ENCODE measurements around the gene ARSB.

Gene ARSB

GRCh38 chr5:78747055-78747454 lies 238.1 kb downstream of the ARSB start:
- Histone ChIP-seq H2AFZ (ENCODE audit: low read length) (no peak overlapping the region), H3K9me3 (replicated peaks; ENCODE audit: insufficient read depth, low read length) (no peaks in the 10 kb centered on the region), H3K27me3 (replicated peaks; ENCODE audit: insufficient read depth, low read length) (no peaks in the 10 kb centered on the region), H3K4me2 (ENCODE audit: low read depth, low read length) (no peak overlapping the region), H3K36me3 (replicated peaks; ENCODE audit: insufficient read depth, low read length) (no peaks in the 10 kb centered on the region), H3K9me2 (replicated peaks; ENCODE audit: insufficient read depth, low read length) (no peaks in the 10 kb centered on the region), H3K4me3 (ENCODE audit: low read length) (no peak overlapping the region), H3K4me1 (ENCODE audit: low read length) (no peaks in the 10 kb centered on the region), H3K9ac (ENCODE audit: low read length) (no peak overlapping the region), H3K27ac (ENCODE audit: low read length) (no peak overlapping the region), H3K79me2 (ENCODE audit: low read length) (no peaks in the 10 kb centered on the region), H4K20me1 (ENCODE audit: insufficient read depth, low read length) (no peaks in the 10 kb centered on the region), H3F3A (ENCODE audit: insufficient read depth, low read length) (no peaks in the 10 kb centered on the region)
- DNase-seq = no peak
- TF ChIP-seq EZH2 (optimal IDR thresholded peaks at IDR 0.05; ENCODE audit: low read depth, low read length) (no peak), EZH2phosphoT487 (IDR thresholded peaks at IDR 0.05; ENCODE audit: low read length) (no peak), CTCF (IDR thresholded peaks at IDR 0.05; ENCODE audit: low read length) (no peak)

GRCh38 chr5:78746021-78746770 lies 238.9 kb downstream of the ARSB start:
- H3K9ac ChIP-seq (ENCODE audit: low read length) = no peak overlapping the region
- no peak overlapping the region for H3K27ac ChIP-seq (ENCODE audit: low read length)
- no peak overlapping the region for H3K4me3 ChIP-seq (ENCODE audit: low read length)
- no peaks in the 10 kb centered on the region for H4K20me1 ChIP-seq (ENCODE audit: insufficient read depth, low read length)
- H3K9me2 ChIP-seq (replicated peaks; ENCODE audit: insufficient read depth, low read length) = no peaks in the 10 kb centered on the region
- H3K4me1 ChIP-seq (ENCODE audit: low read length) = no peaks in the 10 kb centered on the region
- H3K79me2 ChIP-seq (ENCODE audit: low read length) = no peaks in the 10 kb centered on the region
- no peaks in the 10 kb centered on the region for H3K36me3 ChIP-seq (replicated peaks; ENCODE audit: insufficient read depth, low read length)
- no peaks in the 10 kb centered on the region for H3F3A ChIP-seq (ENCODE audit: insufficient read depth, low read length)
- no peak for DNase-seq
- no peak overlapping the region for H2AFZ ChIP-seq (ENCODE audit: low read length)
- no peaks in the 10 kb centered on the region for H3K9me3 ChIP-seq (replicated peaks; ENCODE audit: insufficient read depth, low read length)
- TF ChIP-seq CTCF (IDR thresholded peaks at IDR 0.05; ENCODE audit: low read length) = no peak
- TF ChIP-seq EZH2phosphoT487 (IDR thresholded peaks at IDR 0.05; ENCODE audit: low read length) = no peak
- TF ChIP-seq EZH2 (optimal IDR thresholded peaks at IDR 0.05; ENCODE audit: low read depth, low read length) = no peak
- H3K4me2 ChIP-seq (ENCODE audit: low read depth, low read length) = no peak overlapping the region
- H3K27me3 ChIP-seq (replicated peaks; ENCODE audit: insufficient read depth, low read length) = no peaks in the 10 kb centered on the region

- H3K4me1 ChIP-seq (ENCODE audit: low read length) = no peaks in the 10 kb centered on the region
- H3K4me2 ChIP-seq (ENCODE audit: low read depth, low read length) = no peak overlapping the region
- H3K9me2 ChIP-seq (replicated peaks; ENCODE audit: insufficient read depth, low read length) = no peaks in the 10 kb centered on the region
- H3F3A ChIP-seq (ENCODE audit: insufficient read depth, low read length) = no peaks in the 10 kb centered on the region
- no peaks in the 10 kb centered on the region for H4K20me1 ChIP-seq (ENCODE audit: insufficient read depth, low read length)
- no peaks in the 10 kb centered on the region for H3K9me3 ChIP-seq (replicated peaks; ENCODE audit: insufficient read depth, low read length)
- DNase-seq = no peak
- no peak overlapping the region for H2AFZ ChIP-seq (ENCODE audit: low read length)
- no peak overlapping the region for H3K9ac ChIP-seq (ENCODE audit: low read length)
- H3K4me3 ChIP-seq (ENCODE audit: low read length) = no peak overlapping the region
- TF ChIP-seq EZH2 (optimal IDR thresholded peaks at IDR 0.05; ENCODE audit: low read depth, low read length) (no peak), CTCF (IDR thresholded peaks at IDR 0.05; ENCODE audit: low read length) (no peak), EZH2phosphoT487 (IDR thresholded peaks at IDR 0.05; ENCODE audit: low read length) (no peak)
- no peaks in the 10 kb centered on the region for H3K36me3 ChIP-seq (replicated peaks; ENCODE audit: insufficient read depth, low read length)
- H3K27me3 ChIP-seq (replicated peaks; ENCODE audit: insufficient read depth, low read length) = no peaks in the 10 kb centered on the region
- no peaks in the 10 kb centered on the region for H3K79me2 ChIP-seq (ENCODE audit: low read length)
- H3K27ac ChIP-seq (ENCODE audit: low read length) = no peak overlapping the region
Measured at GRCh38 chr5:78744951-78745534, 240.1 kb downstream of the ARSB start.
